Limb (tissue), 2 donors: ENCODE data around the gene PBRM1.

Experiments used
- DNase-seq, 2 donors: peaks; one replicate each; pipeline ENCODE4 v3.0.0-alpha.2; 2016; ENCODE audit errors: extremely low spot score in 2 of 2

PBRM1 gene

DNA sequence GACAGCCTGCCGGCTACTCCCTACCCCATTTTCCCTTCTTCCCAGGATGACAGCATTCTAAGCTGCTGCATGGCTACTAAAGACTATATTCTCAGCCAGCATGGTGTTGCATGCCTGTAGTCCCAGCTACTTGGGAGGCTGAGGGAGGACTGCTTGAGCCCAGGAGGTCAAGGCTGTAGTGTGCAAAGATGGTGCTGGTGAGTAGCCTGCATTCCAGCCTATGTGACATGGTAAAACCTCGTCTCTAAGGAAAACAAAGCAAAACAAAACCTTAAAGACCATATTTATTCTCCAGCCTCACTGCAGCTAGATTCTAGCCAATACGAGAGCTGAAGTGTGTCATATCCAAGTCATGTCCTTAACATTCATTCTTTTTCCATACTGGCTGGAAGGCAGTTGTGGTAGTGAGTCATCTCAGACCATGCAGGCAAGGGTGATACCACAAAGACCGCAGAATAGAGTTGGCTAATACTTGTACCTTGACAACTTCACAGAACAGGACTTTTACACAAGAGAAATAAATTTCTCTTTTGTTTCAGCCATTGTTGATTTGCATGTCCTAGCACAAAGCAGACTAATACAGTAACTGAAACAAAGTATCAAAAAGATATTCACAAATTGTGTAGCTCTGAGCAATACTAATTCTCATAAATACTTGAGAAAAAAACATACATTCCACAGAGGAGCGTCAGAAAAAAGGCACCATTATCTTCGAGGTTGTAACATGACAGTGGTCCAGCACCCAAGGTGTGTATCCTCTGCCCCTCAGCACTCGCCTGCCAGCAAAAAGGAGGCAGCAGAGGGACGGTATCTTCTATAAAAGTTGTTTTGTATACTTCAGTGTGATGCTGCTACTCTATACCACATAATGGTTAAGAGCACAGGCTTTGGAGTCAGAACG is 14.8 kb downstream of the PBRM1 start:
- no peak for DNase-seq

- DNase-seq = no peak
Measured at GRCh38 chr3:52663098-52663497, 22.6 kb downstream of the PBRM1 start.

- DNase-seq = no peak
Measured at GRCh38 chr3:52660046-52660445, 25.7 kb downstream of the PBRM1 start.

DNA sequence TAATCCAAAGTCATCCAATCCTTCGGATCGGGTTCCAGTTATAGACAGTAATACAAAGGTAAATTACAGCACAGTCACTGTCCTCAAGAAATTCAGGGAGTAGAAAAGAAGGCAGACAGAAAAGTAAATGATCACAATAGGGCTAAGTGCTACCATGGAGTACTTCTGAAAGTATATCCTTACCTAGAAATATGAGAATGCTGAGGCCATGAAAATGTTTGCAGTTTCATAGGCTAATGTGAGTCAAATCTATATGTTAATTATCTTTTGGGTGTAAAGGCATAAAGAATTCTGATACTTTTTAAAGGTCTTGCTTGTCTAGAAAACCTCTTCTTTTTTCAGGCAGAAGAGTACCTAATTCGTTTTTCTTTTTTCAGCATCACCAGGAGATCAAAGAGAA is 29.8 kb downstream of the PBRM1 start:
- DNase-seq = no peak

DNA sequence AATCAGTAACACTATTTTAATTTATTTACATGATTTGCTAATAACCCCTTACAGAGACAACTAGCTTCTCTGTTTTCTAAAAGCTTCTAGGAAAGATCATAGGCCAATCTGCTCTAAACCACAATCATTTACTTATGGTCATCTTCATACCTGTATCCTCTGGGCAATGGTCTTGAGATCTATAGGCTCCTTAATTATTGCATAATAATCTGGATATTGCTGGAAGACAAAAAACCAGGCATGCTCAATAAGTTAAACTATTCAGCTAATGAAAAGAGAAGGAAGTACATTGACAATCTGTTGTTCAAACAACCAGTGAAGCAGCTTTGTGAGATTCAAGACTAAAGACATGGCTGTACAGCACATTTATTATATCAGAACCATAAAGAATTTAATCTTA is 34.1 kb downstream of the PBRM1 start:
- no peak for DNase-seq

DNA sequence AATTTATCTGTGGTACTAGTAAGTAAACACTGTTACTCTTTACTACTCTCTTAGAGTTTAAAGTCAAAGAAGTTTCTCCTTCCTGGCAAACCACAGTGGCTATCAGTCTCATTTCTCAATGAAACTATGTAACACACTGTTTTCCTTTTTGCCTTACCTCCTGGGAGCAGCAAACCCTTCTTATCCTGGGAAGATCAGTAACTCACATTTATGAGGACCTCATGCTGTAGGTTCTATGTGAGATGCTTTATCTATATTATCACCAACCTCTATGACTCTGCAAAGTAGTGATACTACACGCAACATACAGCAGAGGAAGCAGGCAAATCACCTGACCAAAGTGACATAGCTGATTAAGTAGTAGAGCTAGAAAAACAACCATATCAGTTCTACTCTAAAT is 35.3 kb downstream of the PBRM1 start:
- DNase-seq = no peak

DNA sequence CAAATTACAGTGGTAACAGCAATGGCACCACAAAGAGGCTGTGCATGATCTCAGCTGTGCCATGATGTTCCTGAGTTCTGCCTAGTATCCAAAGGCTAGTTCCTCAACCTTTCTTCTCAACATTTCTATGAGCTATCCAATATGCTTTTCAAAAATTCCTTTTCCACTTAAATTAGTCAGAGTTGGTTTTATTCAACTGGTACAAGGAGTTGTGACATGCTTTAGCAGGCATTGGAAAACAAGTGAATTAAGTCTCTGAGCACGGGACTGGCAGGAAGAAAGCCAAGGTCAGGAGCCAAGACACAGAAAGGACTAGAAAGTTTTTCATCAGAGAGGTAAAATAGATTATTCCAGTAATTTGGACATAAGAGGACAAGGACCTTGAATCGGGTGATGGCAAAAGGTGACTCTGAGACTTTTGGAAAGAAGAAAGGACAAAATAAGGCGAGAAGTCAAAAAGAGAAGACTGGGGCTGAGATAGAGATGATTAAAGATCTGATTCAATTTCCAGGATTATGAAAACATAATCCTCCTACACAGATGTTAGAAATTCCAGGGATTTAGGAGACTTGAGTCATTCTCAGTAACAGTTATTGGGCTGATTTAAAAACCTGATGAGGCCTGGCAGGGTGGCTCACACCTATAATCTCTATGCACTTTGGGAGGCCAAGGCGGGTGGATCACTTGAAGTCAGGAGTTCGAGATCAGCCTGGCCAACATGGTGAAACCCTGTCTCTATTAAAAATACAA is 36.1 kb downstream of the PBRM1 start:
- no peak for DNase-seq

DNA sequence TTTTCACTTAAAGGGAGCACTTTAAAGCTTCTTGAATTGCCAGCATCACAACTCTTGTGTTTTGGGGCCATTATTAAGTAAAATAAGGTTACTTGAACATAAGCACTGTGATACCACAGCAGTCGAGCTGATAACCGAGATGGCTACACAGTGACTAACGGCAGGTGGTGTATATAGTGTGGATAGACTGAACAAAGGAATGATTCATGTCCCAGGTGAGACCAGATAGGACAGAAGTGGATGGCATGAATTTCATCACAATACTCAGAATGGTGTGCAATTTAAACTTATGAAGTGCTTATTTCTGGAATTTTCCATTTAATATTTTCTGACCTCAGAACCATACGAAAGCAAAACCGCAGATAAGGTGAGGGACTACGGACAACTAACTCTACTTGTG is 40.2 kb downstream of the PBRM1 start:
- no peak for DNase-seq

- DNase-seq = no peak
Measured at GRCh38 chr3:52636673-52637072, 49.0 kb downstream of the PBRM1 start.

DNA sequence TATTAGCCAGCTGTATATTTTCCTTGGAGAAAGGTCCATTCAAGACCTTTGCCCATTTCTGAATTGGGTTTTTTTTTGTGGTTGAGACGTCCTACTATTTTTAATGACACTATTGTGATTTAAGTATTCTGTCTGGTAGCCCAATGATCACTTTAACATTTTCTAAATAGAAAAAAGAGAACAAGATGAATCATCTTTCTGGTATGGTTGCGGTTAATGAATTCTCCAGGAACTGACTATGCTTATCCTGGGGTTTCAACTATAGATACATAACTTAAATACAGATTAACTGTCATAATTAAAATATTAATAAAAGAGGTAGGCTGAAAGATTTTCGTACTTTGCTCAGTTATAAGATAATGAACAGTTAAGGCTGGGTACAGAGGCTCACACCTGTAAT is 51.9 kb downstream of the PBRM1 start:
- DNase-seq = no peak

DNA sequence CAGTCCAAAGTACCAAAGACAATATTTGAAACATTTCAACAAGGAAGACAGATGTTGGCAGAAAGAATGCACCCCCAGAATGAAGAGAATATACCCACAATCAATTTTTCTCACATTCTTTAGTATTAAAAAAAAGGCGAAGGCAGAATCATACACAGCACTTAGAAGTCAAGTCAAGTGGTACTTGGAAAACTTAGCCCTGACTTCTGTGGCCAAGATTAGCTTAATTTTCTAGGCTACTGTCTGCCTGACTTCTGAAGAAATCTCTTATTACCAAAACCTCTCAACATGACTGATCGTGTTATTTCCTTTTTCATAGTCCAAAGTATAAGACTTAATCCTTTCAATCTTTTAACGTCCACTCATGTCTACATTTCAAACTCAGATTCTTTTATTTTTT is 60.7 kb downstream of the PBRM1 start:
- no peak for DNase-seq

DNA sequence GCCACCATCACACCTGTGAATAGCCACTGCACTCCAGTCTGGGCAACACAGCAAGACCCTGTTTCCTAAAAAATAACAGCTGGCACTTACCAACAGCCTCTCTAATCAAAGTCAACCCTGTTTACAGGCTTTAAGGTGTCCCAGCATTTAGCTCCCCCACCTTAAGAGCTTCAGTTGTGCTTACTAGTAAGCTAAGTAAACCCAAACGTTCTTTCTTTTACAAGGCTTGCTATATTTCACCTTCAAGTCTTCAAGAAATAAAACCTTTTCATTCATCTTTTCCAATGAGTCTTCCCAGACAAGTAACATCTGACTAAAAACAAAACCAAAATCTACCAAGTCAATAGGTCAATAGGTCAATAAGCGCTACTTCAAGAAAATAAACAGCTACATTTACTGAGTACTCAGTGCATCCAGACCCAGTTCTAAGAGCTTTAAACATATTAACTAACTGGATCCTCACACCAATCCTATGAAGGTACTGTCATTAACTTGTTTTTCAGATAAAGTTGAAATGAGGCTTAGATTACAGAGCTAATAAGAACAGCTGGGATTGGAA is 62.4 kb downstream of the PBRM1 start:
- DNase-seq = no peak

GRCh38 chr3:52620580-52620979 is 65.1 kb downstream of the PBRM1 start:
- no peak for DNase-seq

DNA sequence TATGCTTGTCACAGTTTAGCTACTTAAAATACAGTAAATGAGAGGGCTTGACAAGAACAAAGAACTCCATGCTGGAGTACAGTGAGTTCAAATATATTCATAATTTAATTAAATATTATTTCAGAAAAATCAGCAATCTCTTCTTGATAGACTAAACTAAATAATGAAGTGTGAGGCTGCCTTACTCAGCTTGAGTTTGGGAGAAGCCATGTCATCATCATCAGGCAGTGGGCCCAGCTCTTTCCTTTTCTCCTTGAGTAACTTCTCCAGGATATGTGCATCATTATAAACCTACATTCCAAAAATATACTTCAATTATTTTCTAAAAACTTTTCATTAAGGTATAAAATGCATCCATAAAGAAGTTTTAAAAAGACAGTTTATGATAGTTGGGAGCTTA is 70.5 kb downstream of the PBRM1 start:
- DNase-seq = no peak

DNA sequence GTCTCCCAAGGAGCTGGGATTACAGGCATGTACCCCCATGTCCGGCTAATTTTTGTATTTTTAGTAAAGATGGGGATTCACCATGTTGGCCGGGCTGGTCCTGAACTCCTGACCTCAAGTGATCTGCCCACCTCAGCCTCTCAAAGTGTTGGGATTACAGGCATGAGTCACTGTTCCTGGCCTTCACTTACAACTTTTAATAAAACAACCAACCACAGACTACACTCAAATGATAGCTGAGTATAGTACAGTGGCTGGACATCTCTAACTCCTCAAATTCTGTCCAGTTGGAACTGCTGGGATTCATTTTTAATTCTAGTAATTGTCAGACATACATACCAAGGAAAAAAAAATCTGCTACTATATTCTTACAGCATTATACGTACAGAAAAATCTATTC is 71.0 kb downstream of the PBRM1 start:
- DNase-seq = no peak

DNA sequence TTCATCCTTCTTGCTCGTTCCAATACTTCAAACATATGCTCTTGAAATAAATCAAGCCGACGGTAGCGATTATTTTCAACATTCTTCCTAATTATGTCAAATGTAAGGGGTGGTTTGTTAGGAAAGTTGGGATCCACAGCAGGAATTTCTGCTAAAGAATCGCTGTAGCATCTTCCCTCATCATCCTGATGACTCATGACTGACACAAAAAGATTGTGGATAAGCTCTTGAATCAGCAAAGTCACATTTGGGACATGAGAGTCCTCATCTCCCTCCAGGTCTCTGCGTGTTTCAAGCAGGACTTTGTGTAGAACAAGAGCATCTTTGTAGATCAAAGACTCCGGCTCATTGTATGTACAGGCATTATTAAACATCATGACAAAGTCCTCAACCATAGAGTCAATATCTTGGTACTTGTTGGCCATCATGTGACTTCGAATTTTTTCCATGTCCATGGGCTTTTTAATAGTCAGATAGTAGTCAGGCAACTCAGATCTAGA is 76.3 kb downstream of the PBRM1 start:
- no peak for DNase-seq

GRCh38 chr3:52608337-52608736 is 77.4 kb downstream of the PBRM1 start:
- DNase-seq = no peak

GRCh38 chr3:52606373-52607085 is 79.2 kb downstream of the PBRM1 start:
- peak in 1 of 2 donors; percentile 2 for DNase-seq

- DNase-seq = no peak
Measured at GRCh38 chr3:52600258-52600657, 85.5 kb downstream of the PBRM1 start.

DNA sequence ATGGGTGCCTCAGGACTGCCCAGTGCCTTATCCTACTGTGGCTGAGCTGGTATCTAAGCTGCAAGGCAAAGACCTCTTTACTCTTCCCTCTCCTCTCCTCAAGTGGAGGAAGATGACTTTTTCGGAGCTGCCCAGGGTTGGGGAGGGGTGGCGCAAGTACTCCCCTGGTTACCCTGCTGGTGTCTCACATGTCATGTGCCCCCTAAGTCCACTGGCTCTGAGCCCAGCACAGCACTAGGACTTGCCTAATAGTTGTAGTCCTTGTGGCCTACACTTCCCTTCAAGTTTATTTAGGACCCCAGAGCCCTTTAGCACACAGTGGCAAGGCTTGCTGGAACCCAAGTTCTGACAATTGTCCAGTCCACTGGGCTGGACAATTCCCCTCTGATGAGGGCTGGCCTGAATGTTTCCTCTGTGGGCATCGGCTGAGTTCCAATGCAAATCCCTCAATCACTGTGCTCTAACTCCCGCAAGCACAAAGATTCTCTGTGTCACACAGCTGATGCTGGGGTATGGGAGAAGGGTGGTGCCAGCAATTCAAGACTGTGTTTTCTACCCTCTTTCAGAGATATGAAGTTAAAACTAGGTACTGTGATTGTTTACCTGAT is 89.0 kb downstream of the PBRM1 start:
- no peak for DNase-seq

GRCh38 chr3:52593103-52593502 is 92.6 kb downstream of the PBRM1 start:
- DNase-seq = no peak
